Measurements from ENCODE around the gene PDSS2. TPM values are rescaled to one million over a fixed set of nuclear protein-coding genes. Genes with fewer than 3 reads are reported as not detected.

The PDSS2 gene
- total and polyA plus RNA-seq, 2 of the 4 experiments (the other 2 are of a cell fraction) = 8.6 to 9.2 TPM

DNA sequence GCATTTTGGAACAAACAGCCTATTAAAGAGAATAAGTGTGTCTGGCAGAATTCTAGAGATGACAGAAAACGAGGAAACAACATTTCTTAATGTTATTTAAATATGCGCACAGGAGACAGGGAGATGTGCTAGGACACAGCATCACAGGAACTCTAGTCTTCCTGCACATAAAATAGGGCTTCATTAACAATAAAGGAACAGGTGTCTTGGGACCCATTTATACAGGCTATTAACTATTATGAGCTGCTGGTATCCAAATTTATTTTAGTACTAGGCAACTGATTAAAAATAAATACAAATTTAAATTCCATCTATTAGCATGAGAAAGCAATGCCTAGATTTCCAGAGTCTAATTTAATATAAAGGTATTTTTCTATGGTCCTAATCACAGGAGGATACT lies 102.3 kb downstream of the PDSS2 start:
- Histone ChIP-seq H3K4me3 (ENCODE audit: insufficient read depth, low read depth, low read length) (no peak overlapping the region), H4K91ac (ENCODE audit: insufficient read depth, low read depth, low read length) (no peak overlapping the region), H3K27ac (ENCODE audit: insufficient read depth, low read length) (no peak overlapping the region), H3K36me3 (ENCODE audit: control insufficient read depth, insufficient read depth, low read length) (no peaks in the 10 kb centered on the region), H4K5ac (ENCODE audit: low read depth, low read length) (no peak overlapping the region), H2BK5ac (ENCODE audit: low read depth, low read length, poor library complexity, severe bottlenecking) (no peak overlapping the region), H3K27me3 (ENCODE audit: control insufficient read depth, insufficient read depth, low read length) (no peaks in the 10 kb centered on the region), H2AK9ac (replicated peaks; ENCODE audit: low read depth, low read length, poor library complexity) (no peak overlapping the region), H4K8ac (ENCODE audit: low read depth in 2 of 2, low read length in 2 of 2) (no peak overlapping the region), H2BK20ac (ENCODE audit: low read depth, low read length) (no peak overlapping the region), H3K79me1 (ENCODE audit: low read depth in 1 of 2, low read length in 2 of 2) (0 out of 4 replicates have a peak, but pooled peaks cover 0 to under 1% of the 10 kb centered on the region in 2 experiments), H2AK5ac (ENCODE audit: low read depth, low read length) (no peak overlapping the region), H4K20me1 (ENCODE audit: insufficient read depth, low read length) (peaks cover 5% of the 10 kb centered on the region; the same call in 1 of the 2 replicates), H3K9me1 (ENCODE audit: insufficient read depth, low read length) (peaks cover 3% of the 10 kb centered on the region; the same call in 1 of the 2 replicates), H3K4me1 (ENCODE audit: control insufficient read depth, insufficient read depth, low read length) (peaks cover 8% of the 10 kb centered on the region), H2BK15ac (ENCODE audit: low read depth, low read length) (no peak overlapping the region), H3K23ac (ENCODE audit: low read depth, low read length) (no peak overlapping the region), H3K9ac (ENCODE audit: low read depth, low read length) (no peak overlapping the region), H3K4ac (ENCODE audit: low read depth, low read length) (no peak overlapping the region), H2BK120ac (ENCODE audit: low read depth, low read length) (no peak overlapping the region), H2AFZ (replicated peaks; ENCODE audit: low read length, poor library complexity) (no peak overlapping the region), H3K14ac (replicated peaks; ENCODE audit: low read depth, low read length) (no peak overlapping the region), H3K56ac (ENCODE audit: extremely low read depth, insufficient read depth, low read length) (no peak overlapping the region), H3K4me2 (ENCODE audit: low read depth, low read length) (no peak overlapping the region), H3K9me3 (ENCODE audit: control insufficient read depth, insufficient read depth, low read length) (no peaks in the 10 kb centered on the region), H3K18ac (ENCODE audit: low read depth, low read length) (no peak overlapping the region)
- DNase-seq = no peak
- in situ Hi-C loops (cut with MboI; ENCODE audit: low sequenced_read_pairs) (no loop called here), intact Hi-C loops (cut with micrococcal nuclease) (no loop called here), dilution Hi-C loops (cut with HindIII; ENCODE audit: low sequenced_read_pairs, unreplicated experiment) (no loop called here)
- no peak for ATAC-seq (ENCODE audit: low read depth)
- no CpG with 5 or more reads among the region's 2 CpGs for whole genome bisulfite sequencing, 2 experiments (ENCODE audit: extremely low coverage in 2 of 2, insufficient read length in 1 of 2)
- TF ChIP-seq CHD1 (IDR thresholded peaks at IDR 0.05; ENCODE audit: low read depth, low read length) = no peak
- TF ChIP-seq NFE2L2 (IDR thresholded peaks at IDR 0.05; ENCODE audit: low read depth, low read length) = no peak
- TF ChIP-seq, protein P1, sequence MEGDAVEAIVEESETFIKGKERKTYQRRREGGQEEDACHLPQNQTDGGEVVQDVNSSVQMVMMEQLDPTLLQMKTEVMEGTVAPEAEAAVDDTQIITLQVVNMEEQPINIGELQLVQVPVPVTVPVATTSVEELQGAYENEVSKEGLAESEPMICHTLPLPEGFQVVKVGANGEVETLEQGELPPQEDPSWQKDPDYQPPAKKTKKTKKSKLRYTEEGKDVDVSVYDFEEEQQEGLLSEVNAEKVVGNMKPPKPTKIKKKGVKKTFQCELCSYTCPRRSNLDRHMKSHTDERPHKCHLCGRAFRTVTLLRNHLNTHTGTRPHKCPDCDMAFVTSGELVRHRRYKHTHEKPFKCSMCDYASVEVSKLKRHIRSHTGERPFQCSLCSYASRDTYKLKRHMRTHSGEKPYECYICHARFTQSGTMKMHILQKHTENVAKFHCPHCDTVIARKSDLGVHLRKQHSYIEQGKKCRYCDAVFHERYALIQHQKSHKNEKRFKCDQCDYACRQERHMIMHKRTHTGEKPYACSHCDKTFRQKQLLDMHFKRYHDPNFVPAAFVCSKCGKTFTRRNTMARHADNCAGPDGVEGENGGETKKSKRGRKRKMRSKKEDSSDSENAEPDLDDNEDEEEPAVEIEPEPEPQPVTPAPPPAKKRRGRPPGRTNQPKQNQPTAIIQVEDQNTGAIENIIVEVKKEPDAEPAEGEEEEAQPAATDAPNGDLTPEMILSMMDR (conservative IDR thresholded peaks at IDR 0.05; ENCODE audit: low read depth, low read length) = no peak
- no peak for TF ChIP-seq RCOR1 (IDR thresholded peaks at IDR 0.05; ENCODE audit: insufficient replicate concordance, low read length)
- TF ChIP-seq MAFK (IDR thresholded peaks at IDR 0.05; ENCODE audit: low read depth, low read length) = no peak
- no peak for TF ChIP-seq RFX5 (IDR thresholded peaks at IDR 0.05; ENCODE audit: low read depth, low read length)
- TF ChIP-seq MAZ (IDR thresholded peaks at IDR 0.05; ENCODE audit: borderline replicate concordance, low read depth, low read length) = no peak
- TF ChIP-seq SMC3 (IDR thresholded peaks at IDR 0.05; ENCODE audit: low read depth, low read length) = no peak
- TF ChIP-seq USF2 (IDR thresholded peaks at IDR 0.05; ENCODE audit: low read depth, low read length) = no peak
- no peak for TF ChIP-seq CEBPB (IDR thresholded peaks at IDR 0.05; ENCODE audit: low read depth, low read length)
- TF ChIP-seq RAD21 (IDR thresholded peaks at IDR 0.05; ENCODE audit: low read length) = no peak
- TF ChIP-seq MXI1 (IDR thresholded peaks at IDR 0.05; ENCODE audit: borderline replicate concordance, low read depth, low read length) = no peak
- TF ChIP-seq BHLHE40 (IDR thresholded peaks at IDR 0.05; ENCODE audit: low read depth, low read length) = no peak
- no peak for TF ChIP-seq FOS (IDR thresholded peaks at IDR 0.05; ENCODE audit: low read depth, low read length)
- CTCF ChIA-PET = no interaction called here
- POLR2A ChIA-PET (ENCODE audit: unreplicated experiment) = interaction anchor here (0.7 kb wide), 1 partner anchor 102 kb away, joined by 3 read pairs; no protein-coding TSS in a partner anchor
- no TSS peak for BruUV-seq (replicated peaks)

Data from IMR-90 (cell line).